ENCODE results near the gene HIVEP3.

Gene HIVEP3

GRCh38 chr1:41663671-41664400 lies 254.9 kb downstream of the HIVEP3 start:
- TF ChIP-seq ZBTB7A (tag by site-specific recombination; IDR thresholded peaks at IDR 0.05; ENCODE audit: low read depth) (no peak), BCL11A (tag by site-specific recombination; IDR thresholded peaks at IDR 0.05; ENCODE audit: low read depth) (no peak), MEIS1 (CRISPR knock-in tag; IDR thresholded peaks at IDR 0.05; ENCODE audit: borderline replicate concordance) (no peak), ZNF341 (tag by site-specific recombination; IDR thresholded peaks at IDR 0.05; ENCODE audit: low read depth) (peak; percentile 47), ZNF600 (tag by site-specific recombination; IDR thresholded peaks at IDR 0.05) (0 out of 2 replicates have a peak, but pooled peaks have one; percentile 9), ZNF292 (tag by site-specific recombination; IDR thresholded peaks at IDR 0.05; ENCODE audit: borderline replicate concordance, low read depth) (no peak), ZIC2 (tag by site-specific recombination; IDR thresholded peaks at IDR 0.05) (no peak), SP3 (tag by site-specific recombination; IDR thresholded peaks at IDR 0.05) (no peak), ZNF571 (tag by site-specific recombination; IDR thresholded peaks at IDR 0.05) (no peak), PATZ1 (tag by site-specific recombination; IDR thresholded peaks at IDR 0.05) (no peak), PRDM4 (tag by site-specific recombination; IDR thresholded peaks at IDR 0.05) (no peak), ZBTB17 (tag by site-specific recombination; IDR thresholded peaks at IDR 0.05) (no peak), ZNF704 (tag by site-specific recombination; IDR thresholded peaks at IDR 0.05) (no peak)
- H3K9me3 ChIP-seq (ENCODE audit: control insufficient read depth, insufficient read depth, low read depth, low read length), result no peaks in the 10 kb centered on the region
- no peaks in the 10 kb centered on the region for H3K4me1 ChIP-seq (ENCODE audit: control insufficient read depth, insufficient read depth, low read length)
- no peak overlapping the region for H3K4me3 ChIP-seq (ENCODE audit: low read depth, low read length)
- POLR2A ChIA-PET, result interaction anchor here (1.4 kb wide), 1 partner anchor 17 kb away, joined by 5 read pairs; no protein-coding TSS in a partner anchor
- no peak overlapping the region for H3K27ac ChIP-seq (ENCODE audit: extremely low read depth, low read depth, low read length)
- H3K36me3 ChIP-seq (ENCODE audit: control insufficient read depth in 2 of 2, insufficient read depth in 1 of 2, low read length in 2 of 2), result no peaks in the 10 kb centered on the region
- CTCF ChIA-PET, result interaction anchor here (0.6 to 1.5 kb wide), 3 partner anchors 10 to 110 kb away, joined by 3 to 5 read pairs (median 4); no protein-coding TSS in a partner anchor

- peak overlapping the region; percentile 24; the same call in 1 of the 2 replicates for H3K27ac ChIP-seq (ENCODE audit: extremely low read depth, low read depth, low read length)
- no peaks in the 10 kb centered on the region for H3K9me3 ChIP-seq (ENCODE audit: control insufficient read depth, insufficient read depth, low read depth, low read length)
- POLR2A ChIA-PET, result interaction anchor here (1.4 kb wide), 1 partner anchor 18 kb away, joined by 5 read pairs; no protein-coding TSS in a partner anchor
- H3K4me1 ChIP-seq (ENCODE audit: control insufficient read depth, insufficient read depth, low read length), result no peaks in the 10 kb centered on the region
- peak overlapping the region; percentile 42 for H3K4me3 ChIP-seq (ENCODE audit: low read depth, low read length)
- no peaks in the 10 kb centered on the region for H3K36me3 ChIP-seq (ENCODE audit: control insufficient read depth in 2 of 2, insufficient read depth in 1 of 2, low read length in 2 of 2)
- CTCF ChIA-PET, result interaction anchor here (0.6 to 1.5 kb wide), 4 partner anchors 11 to 117 kb away, joined by 3 to 5 read pairs (median 4); no protein-coding TSS in a partner anchor
- TF ChIP-seq ZNF610 (tag by site-specific recombination; IDR thresholded peaks at IDR 0.05; ENCODE audit: borderline replicate concordance), result no peak
- no peak; the same call in 1 of the 2 replicates for TF ChIP-seq KLF10 (tag by site-specific recombination; IDR thresholded peaks at IDR 0.05)
- TF ChIP-seq ZNF112 (tag by site-specific recombination; IDR thresholded peaks at IDR 0.05), result no peak
- TF ChIP-seq ZNF23 (tag by site-specific recombination; IDR thresholded peaks at IDR 0.05; ENCODE audit: borderline replicate concordance), result no peak
- no peak for TF ChIP-seq IKZF3 (tag by site-specific recombination; IDR thresholded peaks at IDR 0.05)
- no peak for TF ChIP-seq GLI2 (tag by site-specific recombination; IDR thresholded peaks at IDR 0.05; ENCODE audit: borderline replicate concordance, low read depth)
- TF ChIP-seq ZFP37 (tag by site-specific recombination; IDR thresholded peaks at IDR 0.05), result no peak
- no peak for TF ChIP-seq PRDM10 (tag by site-specific recombination; IDR thresholded peaks at IDR 0.05)
- TF ChIP-seq ZNF747 (tag by site-specific recombination; IDR thresholded peaks at IDR 0.05), result no peak
- TF ChIP-seq ZNF335 (tag by site-specific recombination; conservative IDR thresholded peaks at IDR 0.05), result peak; percentile 83
- TF ChIP-seq ZNF221 (tag by site-specific recombination; IDR thresholded peaks at IDR 0.05; ENCODE audit: borderline replicate concordance), result no peak
- no peak for TF ChIP-seq ZSCAN30 (tag by site-specific recombination; IDR thresholded peaks at IDR 0.05)
Measured at GRCh38 chr1:41662765-41663437, 255.8 kb downstream of the HIVEP3 start.

Data from HEK293 (cell line).